HEK293 (cell line): ENCODE results near the gene CMIP.
A peak's percentile ranks its signal among the peaks of the same experiment; 100 is the strongest.

Experiments used
- CTCF ChIA-PET: fragments of 350-600 bp; formaldehyde crosslinking; extraction: SDS; loops from one replicate; lab custom pipeline; 2021; ENCODE audit warnings: antibody characterized with exemption; lab: Yijun Ruan, JAX
- POLR2A ChIA-PET: fragments of 300-600 bp; formaldehyde crosslinking; extraction: SDS; loops from one replicate; lab custom pipeline; 2020; ENCODE audit warnings: antibody characterized with exemption, inconsistent platforms; lab: Yijun Ruan, JAX
- H3K27ac ChIP-seq: fragments of 200-500 bp; sonication (Bioruptor generic); 2 replicates; pipeline ENCODE4 v1.5.1; 2014; ENCODE audit warnings: low read depth, low read length, control low read depth, inconsistent platforms; ENCODE audit errors: extremely low read depth
- H3K36me3 ChIP-seq, 2 experiments: fragments of 200-500 bp in 1 of 2; sonication (Bioruptor generic) in 1 of 2; 1 replicate in 1 of 2; 2 replicates in 1 of 2; pipeline ENCODE4 v1.5.1; 2014 to 2017; ENCODE audit warnings: inconsistent platforms in 2 of 2, low read length in 2 of 2; ENCODE audit not compliant: control insufficient read depth in 2 of 2, insufficient read depth in 1 of 2
- H3K4me1 ChIP-seq: fragments of 200-500 bp; sonication (Bioruptor generic); 2 replicates; pipeline ENCODE4 v1.5.1; 2014; ENCODE audit warnings: mild to moderate bottlenecking, low read length, inconsistent platforms; ENCODE audit not compliant: control insufficient read depth, insufficient read depth
- H3K4me3 ChIP-seq: 2 replicates; pipeline ENCODE4 v1.5.1; 2011; ENCODE audit warnings: low read depth, mild to moderate bottlenecking, control low read depth, low read length, moderate library complexity
- H3K9me3 ChIP-seq: fragments of 200-500 bp; sonication (Bioruptor generic); 2 replicates; pipeline ENCODE4 v1.5.1; 2014; ENCODE audit warnings: low read depth, low read length, inconsistent platforms; ENCODE audit not compliant: control insufficient read depth, insufficient read depth
- EGR2 ChIP-seq: fragments of 450-650 bp; formaldehyde crosslinking; IDR thresholded peaks from 2 replicates; pipeline ENCODE4 v1.5.1; 2016; ENCODE audit warnings: low read depth, missing biosample characterization, missing genetic modification characterization
- HOXC10 ChIP-seq: sonication (generic); formaldehyde crosslinking; IDR thresholded peaks from 2 replicates; pipeline ENCODE4 v1.8.1; 2023; ENCODE audit warnings: mild to moderate bottlenecking, missing genetic modification reagents
- KLF1 ChIP-seq: fragments of 450-650 bp; formaldehyde crosslinking; IDR thresholded peaks from 2 replicates; pipeline ENCODE4 v1.5.1; 2016; ENCODE audit warnings: missing biosample characterization, missing genetic modification characterization
- ZFHX2 ChIP-seq: fragments of 450-650 bp; formaldehyde crosslinking; conservative IDR thresholded peaks from 2 replicates; pipeline ENCODE4 v1.5.1; 2016; ENCODE audit warnings: missing biosample characterization, missing genetic modification characterization
- ZNF211 ChIP-seq: fragments of 450-650 bp; formaldehyde crosslinking; IDR thresholded peaks from 2 replicates; pipeline ENCODE4 v1.5.1; 2016; ENCODE audit warnings: low read depth, missing biosample characterization, missing genetic modification characterization
- ZNF404 ChIP-seq: fragments of 450-650 bp; formaldehyde crosslinking; IDR thresholded peaks from 2 replicates; pipeline ENCODE4 v1.5.1; 2017; ENCODE audit warnings: missing biosample characterization, missing genetic modification characterization
- ZNF555 ChIP-seq: fragments of 450-650 bp; formaldehyde crosslinking; conservative IDR thresholded peaks from 2 replicates; pipeline ENCODE4 v1.5.1; 2017; ENCODE audit warnings: missing biosample characterization, mild to moderate bottlenecking, missing genetic modification characterization, inconsistent platforms
- ZNF677 ChIP-seq: fragments of 450-650 bp; IDR thresholded peaks from 2 replicates; pipeline ENCODE4 v1.5.0; 2018; ENCODE audit warnings: missing biosample characterization, mild to moderate bottlenecking, missing genetic modification characterization, moderate library complexity
- TF ChIP-seq, protein P1 (sequence below): fragments of 450-650 bp; formaldehyde crosslinking; IDR thresholded peaks from 2 replicates; pipeline ENCODE4 v1.5.1; 2016; ENCODE audit warnings: missing biosample characterization, missing genetic modification characterization
- TF ChIP-seq, protein P2 (sequence below): fragments of 450-650 bp; formaldehyde crosslinking; IDR thresholded peaks from 2 replicates; pipeline ENCODE4 v1.5.1; 2017; ENCODE audit warnings: missing biosample characterization, missing genetic modification characterization
- TF ChIP-seq, protein P3 (sequence below): fragments of 450-650 bp; IDR thresholded peaks from 2 replicates; pipeline ENCODE4 v1.5.1; 2018; ENCODE audit warnings: missing biosample characterization, missing genetic modification characterization

The CMIP gene

DNA sequence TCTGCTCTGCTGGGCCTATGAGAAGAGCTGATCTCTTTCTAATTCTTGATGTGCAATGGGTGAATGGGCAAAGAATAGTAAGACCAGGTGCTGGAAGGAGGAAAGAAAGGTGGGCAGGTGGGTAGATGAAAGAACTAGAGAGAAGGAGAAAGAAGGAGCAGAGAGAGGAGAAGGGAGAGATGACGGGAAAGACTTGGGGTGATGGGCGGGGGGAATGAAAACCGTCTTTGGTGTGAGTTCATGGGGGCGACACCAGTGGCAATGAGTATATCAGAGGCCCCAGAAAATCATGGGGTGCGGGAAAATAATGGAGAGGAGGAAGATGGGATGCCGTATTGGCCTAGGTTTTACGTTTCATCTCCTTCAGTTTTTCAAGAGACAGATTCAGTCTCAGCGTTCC lies 205.7 kb downstream of the CMIP start:
- Histone ChIP-seq H3K9me3 (no peaks in the 10 kb centered on the region), H3K36me3 (peaks cover 0 to 29% of the 10 kb centered on the region in 2 experiments; a peak in 1 of 3 replicates), H3K4me3 (no peak overlapping the region), H3K27ac (no peak overlapping the region), H3K4me1 (peaks cover 5% of the 10 kb centered on the region; the same call in 1 of the 2 replicates)
- TF ChIP-seq ZNF211 (tag by site-specific recombination) (no peak), ZNF555 (tag by site-specific recombination) (no peak), KLF1 (tag by site-specific recombination) (no peak)
- TF ChIP-seq, protein P1, sequence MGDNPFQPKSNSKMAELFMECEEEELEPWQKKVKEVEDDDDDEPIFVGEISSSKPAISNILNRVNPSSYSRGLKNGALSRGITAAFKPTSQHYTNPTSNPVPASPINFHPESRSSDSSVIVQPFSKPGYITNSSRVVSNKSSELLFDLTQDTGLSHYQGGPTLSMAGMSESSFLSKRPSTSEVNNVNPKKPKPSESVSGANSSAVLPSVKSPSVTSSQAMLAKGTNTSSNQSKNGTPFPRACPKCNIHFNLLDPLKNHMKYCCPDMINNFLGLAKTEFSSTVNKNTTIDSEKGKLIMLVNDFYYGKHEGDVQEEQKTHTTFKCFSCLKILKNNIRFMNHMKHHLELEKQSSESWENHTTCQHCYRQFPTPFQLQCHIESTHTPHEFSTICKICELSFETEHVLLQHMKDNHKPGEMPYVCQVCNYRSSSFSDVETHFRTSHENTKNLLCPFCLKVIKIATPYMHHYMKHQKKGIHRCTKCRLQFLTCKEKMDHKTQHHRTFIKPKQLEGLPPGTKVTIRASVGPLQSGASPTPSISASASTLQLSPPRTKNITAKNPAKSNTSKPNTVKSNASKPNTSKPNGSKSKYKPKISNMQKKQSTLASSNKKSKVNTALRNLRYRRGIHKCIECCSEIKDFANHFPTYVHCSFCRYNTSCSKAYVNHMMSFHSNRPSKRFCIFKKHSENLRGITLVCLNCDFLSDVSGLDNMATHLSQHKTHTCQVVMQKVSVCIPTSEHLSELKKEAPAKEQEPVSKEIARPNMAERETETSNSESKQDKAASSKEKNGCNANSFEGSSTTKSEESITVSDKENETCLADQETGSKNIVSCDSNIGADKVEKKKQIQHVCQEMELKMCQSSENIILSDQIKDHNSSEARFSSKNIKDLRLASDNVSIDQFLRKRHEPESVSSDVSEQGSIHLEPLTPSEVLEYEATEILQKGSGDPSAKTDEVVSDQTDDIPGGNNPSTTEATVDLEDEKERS (tag by site-specific recombination) = no peak
- TF ChIP-seq, protein P2, sequence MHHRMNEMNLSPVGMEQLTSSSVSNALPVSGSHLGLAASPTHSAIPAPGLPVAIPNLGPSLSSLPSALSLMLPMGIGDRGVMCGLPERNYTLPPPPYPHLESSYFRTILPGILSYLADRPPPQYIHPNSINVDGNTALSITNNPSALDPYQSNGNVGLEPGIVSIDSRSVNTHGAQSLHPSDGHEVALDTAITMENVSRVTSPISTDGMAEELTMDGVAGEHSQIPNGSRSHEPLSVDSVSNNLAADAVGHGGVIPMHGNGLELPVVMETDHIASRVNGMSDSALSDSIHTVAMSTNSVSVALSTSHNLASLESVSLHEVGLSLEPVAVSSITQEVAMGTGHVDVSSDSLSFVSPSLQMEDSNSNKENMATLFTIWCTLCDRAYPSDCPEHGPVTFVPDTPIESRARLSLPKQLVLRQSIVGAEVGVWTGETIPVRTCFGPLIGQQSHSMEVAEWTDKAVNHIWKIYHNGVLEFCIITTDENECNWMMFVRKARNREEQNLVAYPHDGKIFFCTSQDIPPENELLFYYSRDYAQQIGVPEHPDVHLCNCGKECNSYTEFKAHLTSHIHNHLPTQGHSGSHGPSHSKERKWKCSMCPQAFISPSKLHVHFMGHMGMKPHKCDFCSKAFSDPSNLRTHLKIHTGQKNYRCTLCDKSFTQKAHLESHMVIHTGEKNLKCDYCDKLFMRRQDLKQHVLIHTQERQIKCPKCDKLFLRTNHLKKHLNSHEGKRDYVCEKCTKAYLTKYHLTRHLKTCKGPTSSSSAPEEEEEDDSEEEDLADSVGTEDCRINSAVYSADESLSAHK (tag by site-specific recombination) = peak; percentile 87
- CTCF ChIA-PET = interaction anchor here (0.6 kb wide), 1 partner anchor 55 kb away, joined by 3 read pairs; no protein-coding TSS in a partner anchor
- POLR2A ChIA-PET = no interaction called here

DNA sequence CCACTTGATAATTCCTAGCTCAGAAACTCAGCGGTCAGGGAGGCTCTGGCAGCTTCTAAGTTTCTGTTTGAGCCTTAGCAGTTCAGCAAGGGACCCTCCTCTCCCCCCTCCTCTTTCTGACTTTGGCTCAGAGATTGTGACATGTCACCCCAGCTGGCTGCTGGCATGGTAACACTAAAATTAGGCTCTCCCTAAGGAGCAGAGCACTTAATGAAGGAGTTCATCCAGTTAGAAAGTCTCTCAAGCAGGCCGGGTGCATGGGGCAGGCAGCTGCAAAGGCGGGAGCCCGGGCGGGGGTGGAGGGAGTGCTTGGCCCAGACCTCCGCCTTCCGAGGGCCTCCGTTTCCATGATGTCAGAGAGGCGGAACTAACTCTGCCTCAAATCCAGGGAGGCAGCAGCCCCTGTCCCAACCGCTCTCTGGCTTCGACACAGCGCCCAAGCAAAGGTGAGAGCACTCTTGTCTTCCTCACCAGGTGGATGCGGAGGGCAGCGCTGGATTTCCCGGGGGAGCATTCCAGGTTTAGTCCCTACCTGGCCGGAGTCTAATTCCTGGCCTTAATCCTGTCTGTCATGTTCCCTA lies 206.5 kb downstream of the CMIP start:
- H3K4me3 ChIP-seq = no peak overlapping the region
- H3K36me3 ChIP-seq = peaks cover 0 to 30% of the 10 kb centered on the region in 2 experiments; a peak in 1 of 3 replicates
- CTCF ChIA-PET = interaction anchor here (0.6 kb wide), 1 partner anchor 54 kb away, joined by 3 read pairs; no protein-coding TSS in a partner anchor
- H3K27ac ChIP-seq = no peak overlapping the region
- POLR2A ChIA-PET = no interaction called here
- peaks cover 5% of the 10 kb centered on the region; the same call in 1 of the 2 replicates for H3K4me1 ChIP-seq
- H3K9me3 ChIP-seq = no peaks in the 10 kb centered on the region
- no peak for TF ChIP-seq ZNF677
- peak; percentile 42; the same call in 1 of the 2 replicates for TF ChIP-seq EGR2 (tag by site-specific recombination)
- no peak for TF ChIP-seq ZNF404 (tag by site-specific recombination)
- TF ChIP-seq HOXC10 = no peak

DNA sequence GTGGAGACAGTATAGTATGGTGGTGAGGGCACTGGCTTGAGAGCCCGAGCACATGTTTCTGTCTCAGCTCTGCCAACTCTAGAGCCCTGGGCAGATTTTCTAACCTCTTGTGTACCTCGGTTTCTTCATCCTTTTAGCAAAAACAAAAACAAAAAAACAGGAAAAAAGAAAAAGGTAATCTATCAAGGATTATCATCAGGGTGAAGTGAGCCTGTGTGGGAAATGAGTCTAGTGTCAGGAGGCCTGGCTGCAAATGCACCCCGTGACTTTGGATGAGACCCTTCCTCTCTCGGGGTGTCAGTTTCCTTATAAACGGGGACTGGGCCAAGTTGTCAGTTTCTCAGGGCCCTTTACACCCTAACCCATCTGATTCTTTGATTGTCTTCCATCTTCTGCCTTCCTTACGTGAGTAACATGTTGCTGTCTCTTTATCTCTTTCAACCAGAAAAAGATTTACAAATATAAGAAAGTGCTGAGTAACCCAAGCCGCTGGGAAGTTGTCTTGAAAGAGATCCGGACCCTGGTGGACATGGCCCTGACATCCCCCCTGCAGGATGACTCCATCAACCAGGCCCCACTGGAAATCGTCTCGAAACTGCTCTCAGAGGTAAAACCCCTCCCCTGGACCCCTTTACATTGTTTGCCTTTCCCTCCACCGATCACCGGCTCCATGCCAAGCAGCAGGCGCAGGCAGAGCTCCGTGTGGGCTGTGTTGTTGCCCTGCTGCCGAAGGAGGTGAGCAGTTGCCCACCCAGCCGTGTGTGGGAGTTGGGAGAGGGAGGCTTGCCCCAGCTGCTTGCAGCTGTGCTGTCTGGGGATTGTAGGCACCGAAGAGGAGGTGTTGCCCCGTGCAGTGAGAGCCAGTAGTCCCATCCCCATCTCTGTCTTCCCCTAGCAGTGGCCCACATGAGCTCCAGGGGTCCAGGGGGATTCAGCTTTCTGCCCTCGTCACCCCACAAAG lies 207.4 kb downstream of the CMIP start:
- TF ChIP-seq, protein P3, sequence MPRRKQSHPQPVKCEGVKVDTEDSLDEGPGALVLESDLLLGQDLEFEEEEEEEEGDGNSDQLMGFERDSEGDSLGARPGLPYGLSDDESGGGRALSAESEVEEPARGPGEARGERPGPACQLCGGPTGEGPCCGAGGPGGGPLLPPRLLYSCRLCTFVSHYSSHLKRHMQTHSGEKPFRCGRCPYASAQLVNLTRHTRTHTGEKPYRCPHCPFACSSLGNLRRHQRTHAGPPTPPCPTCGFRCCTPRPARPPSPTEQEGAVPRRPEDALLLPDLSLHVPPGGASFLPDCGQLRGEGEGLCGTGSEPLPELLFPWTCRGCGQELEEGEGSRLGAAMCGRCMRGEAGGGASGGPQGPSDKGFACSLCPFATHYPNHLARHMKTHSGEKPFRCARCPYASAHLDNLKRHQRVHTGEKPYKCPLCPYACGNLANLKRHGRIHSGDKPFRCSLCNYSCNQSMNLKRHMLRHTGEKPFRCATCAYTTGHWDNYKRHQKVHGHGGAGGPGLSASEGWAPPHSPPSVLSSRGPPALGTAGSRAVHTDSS (tag by site-specific recombination) = no peak
- TF ChIP-seq ZFHX2 (tag by site-specific recombination) = peak; percentile 70
- peak; percentile 85 for TF ChIP-seq EGR2 (tag by site-specific recombination)
- peaks cover 0 to 32% of the 10 kb centered on the region in 2 experiments; a peak in 1 of 3 replicates for H3K36me3 ChIP-seq
- no peaks in the 10 kb centered on the region for H3K4me1 ChIP-seq
- H3K9me3 ChIP-seq = no peaks in the 10 kb centered on the region
- ChIA-PET CTCF (no interaction called here), POLR2A (no interaction called here)
- no peak overlapping the region for H3K4me3 ChIP-seq
- no peak overlapping the region for H3K27ac ChIP-seq
